Activated naive CD4-positive, alpha-beta T cell treated with Interleukin-2 at 50 U/mL for 16 hours (primary cell): ENCODE results near the gene CDH23.

Source experiments
- DNase-seq: peaks from one replicate; pipeline ENCODE4 v3.0.0-alpha.2; 2020

The CDH23 gene

DNA sequence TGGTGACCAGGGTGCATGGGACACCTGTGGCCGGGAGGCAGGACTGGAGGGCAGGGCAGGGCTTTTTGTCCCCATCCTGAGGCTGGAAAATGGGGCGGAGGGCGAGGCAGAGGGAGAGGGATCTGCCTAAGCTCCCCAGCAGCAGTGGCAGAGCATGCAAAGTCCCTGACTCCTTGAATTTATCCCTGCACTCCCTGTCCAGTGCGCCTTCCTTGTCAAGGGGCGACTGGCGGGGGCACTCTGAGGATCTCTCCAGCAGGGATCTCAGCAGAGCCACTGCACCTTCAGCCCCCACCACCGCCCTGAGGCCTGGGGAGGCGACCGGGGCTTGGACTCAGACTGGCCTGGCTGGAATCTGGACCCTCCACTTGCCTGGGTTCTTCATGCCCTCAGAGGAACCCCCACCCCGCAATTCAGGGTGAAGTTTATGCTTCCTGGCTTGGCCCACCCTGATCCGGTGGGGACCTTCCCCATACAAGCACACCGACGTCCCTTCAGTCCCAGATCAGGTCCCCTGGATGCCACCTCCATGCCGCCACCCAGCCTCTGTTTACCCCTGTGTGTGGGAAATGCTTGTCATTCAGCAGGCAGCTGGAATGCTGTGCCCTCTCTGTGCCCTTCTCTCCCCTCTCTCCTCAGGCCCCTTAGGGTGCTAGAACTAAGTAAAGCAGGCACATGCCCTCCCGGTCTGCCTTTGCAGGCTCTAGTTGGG, 46.3 kb downstream of the CDH23 start:
- no peak for DNase-seq

DNA sequence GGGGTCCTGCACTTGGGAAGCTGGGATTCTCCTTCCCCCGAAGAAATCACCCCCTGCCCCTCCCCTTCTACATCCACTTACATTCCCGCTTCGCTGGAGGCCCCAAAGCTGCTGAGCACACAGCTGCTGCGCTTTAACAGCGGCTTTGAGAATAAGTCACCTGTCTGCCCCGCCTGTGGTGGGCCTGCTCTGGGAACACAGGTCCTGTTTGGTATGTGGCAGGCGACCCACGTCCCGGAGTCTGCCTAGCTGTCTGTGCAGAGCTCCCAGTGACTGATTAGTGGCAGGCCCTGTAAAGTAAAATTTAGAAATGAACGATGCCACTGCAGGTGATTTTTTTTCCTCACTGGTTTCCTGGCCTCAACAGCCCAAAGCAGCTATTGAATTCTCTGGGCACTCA, 47.0 kb downstream of the CDH23 start:
- no peak for DNase-seq

DNA sequence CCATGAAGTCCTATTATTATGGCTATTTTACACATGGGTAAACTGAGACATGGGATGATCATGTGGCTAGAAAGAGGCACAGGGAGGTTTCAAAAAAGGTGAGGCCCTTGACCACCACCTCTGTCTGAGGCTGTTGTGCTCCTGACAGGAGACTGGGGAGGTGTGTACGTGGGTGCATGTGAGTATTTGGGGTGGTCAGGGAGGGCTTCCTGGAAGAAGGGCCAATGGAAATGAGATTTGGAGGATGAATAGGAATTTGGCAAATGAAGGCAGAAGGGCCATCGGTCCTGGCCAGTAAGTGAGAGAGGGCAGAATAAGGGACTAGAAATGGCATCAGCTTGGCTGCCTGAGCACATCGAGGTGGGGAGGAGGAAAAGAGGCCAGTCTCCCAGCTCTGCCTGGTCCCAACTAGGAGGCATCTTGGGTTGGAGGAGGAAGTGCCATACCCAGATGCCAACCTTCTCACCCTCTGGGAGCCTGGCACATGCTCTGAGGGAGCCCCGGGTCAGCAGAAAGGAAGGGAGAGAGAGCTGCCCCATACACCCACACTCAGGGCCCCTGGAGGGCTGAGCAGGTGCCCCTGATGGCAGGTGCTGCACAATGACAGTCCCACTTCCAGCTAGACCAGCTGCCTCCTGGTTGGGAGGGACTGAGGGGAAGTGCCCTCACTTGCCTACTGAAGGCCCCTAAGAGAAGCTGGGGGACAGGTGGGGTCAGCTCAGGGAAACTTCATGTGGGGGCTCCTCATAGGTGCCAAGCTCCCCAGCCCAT, 47.7 kb downstream of the CDH23 start:
- no peak for DNase-seq

DNA sequence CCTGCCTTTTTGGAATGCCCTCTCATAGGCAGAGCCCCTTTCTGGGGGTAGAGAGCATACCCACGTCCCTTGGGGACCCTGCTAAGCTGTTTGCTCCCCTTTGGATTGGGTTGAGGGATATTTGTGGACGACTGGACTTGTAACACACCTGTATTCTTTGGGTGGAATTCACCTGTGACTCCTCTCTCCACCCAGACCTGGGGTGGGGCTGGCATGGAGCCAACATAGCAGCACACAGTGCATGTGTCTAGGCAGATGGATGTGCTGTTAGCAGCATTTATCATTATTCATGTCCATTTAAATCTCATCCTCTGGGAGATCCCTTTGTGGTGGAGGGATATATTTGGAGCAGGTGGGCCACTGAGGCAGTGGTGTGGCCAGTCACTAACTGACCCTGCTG, 51.0 kb downstream of the CDH23 start:
- no peak for DNase-seq

DNA sequence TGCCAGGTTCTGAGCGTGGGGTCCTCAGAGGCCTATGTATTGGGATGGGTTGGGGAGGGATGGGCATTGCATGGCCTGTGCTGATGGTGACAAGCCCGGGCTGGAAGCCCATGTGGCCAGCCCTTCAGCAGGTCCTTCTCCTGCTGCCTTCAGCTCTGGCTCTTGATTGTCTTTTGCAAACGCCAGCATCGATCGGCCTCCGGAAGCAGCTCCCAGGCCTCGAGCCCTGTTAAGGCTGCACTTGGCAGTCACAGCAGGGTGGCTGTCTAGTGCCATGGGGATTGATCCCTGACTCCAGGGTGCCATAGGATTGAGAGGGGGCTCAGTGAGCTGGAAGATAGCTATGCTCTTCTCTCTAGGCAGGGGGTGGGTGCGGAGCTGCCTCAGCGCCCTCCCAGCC, 51.4 kb downstream of the CDH23 start:
- no peak for DNase-seq

DNA sequence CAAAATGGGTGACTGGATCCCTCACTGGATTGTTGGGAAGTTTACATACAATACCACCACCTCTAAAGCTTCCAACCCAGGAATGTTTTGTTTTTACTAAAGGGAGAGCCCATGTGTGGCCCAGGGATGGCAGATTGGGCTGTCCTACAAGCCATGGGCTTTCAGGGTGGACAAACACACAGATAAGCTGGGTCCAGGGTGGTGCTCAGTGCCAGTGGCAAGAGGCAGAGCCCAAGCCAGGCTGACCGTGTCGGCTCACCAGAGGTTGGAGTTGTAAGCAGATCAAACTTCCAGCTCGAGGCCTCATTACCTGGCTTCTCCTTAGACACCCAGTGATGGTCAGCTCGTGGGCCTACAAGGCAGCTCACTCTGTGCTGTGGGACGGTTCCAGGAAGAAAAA, 52.3 kb downstream of the CDH23 start:
- DNase-seq, result no peak

DNA sequence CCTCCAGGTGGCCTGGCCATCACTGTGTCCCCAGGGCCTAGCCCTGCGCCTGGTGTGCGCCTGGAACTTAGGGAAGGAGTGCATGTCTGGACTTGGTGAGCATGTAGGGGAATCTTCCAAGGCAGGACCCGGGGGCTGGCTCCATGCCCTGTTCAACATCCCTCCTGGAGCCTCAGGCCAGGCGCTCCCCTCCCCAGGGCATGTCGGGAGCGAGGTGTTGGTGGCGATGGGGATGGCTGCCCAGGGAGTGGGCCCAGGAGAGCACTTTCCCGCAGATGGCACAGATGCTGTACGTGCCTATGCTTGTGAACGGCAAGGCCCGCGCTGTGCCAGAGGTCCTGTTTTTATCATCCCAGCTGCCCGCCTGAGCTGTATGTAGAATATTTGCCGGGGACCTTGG, 55.0 kb downstream of the CDH23 start:
- no peak for DNase-seq

DNA sequence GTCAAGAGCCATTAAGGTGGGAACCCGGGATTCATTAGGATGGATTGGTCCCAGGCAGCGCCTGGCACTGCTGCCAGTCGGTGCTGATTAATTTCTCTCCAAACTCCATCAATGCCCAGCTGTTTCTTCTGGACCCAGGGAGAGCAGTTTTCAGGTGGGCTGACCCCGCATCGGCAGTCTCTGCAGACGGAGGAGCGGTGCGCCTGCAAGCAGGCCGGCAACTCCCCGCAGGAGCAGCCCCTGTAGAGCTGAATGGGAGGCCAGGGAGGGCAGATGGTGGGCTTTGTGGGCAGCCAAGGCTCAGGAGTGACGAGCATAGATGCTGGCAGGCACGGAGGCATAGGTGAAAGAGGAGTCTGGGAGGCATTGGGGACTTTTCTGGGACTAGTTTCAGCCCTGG, 56.5 kb downstream of the CDH23 start:
- DNase-seq, result no peak

DNA sequence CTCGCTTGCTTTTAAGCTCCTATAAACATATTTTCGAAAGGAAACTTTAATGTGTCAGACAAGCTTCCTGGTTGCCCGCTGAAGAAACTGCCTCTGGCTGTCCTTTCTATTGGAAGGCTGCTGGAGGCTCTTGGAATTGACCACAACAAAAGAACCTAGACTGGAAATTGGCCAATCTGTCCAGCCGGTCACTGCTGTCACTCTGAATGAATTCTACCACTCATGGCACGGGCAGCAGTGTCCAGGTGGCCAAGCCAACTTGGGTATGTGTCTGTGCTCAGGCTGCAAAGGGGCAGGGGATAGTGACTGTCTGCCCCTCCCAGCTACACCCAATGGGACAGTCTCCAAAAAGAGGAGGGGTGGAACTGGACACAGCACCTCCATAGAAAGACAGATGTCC, 57.6 kb downstream of the CDH23 start:
- no peak for DNase-seq

DNA sequence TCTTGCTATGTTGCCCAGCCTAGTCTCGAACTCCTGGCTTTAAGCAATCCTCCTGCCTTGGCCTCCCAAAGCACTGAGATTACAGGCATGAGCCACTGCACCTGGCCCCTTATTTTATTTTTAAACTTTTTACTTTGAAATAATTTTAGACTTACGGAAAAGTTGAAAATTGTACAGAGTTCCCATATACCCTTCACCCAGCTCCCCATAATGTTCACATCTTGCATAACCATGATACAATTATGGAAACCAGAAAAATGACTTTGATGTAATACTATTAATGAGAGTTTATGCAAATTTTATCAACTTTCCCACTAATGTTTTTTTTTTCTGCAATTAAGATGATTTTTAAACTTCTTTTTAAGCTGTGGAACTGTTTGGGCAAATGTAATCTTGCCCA, 58.3 kb downstream of the CDH23 start:
- DNase-seq, result no peak

DNA sequence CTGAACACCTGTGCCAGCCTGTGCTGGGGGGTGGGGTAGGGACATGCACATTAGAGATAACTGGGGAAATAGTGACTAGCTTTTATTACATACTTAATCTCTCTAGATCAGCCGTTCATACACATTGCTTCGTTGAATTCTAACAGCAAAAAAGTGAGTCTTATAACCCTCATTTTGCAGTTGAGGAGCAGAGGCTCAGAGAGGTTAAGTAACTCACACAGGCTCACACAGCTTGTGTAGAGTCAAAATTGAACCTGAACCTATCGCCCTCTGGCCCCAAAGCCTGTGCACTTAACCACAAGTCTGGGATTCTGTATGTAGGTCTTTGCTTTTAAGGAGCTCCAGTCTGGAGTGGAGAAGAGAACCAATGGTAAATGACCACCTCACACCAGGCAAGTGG, 59.9 kb downstream of the CDH23 start:
- DNase-seq, result no peak

DNA sequence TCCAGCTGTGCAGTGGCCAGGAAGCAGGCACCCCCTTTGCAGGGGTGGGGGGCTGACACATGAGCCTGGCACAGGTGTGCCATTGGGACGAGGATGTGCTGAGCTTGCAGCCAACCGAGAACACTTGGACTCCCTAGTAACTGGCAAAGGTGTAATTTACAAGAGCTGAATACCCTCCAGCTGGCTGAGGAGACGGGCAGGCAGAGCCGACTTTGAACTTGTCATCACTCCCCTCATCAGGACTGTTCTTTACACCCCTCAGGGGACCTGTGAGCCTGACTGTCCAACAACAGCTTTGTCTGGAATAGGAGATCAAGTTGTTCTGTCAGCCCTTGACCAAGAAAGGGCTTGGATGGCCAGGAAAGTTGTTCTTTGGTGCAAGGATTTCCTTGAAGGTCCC, 61.2 kb downstream of the CDH23 start:
- DNase-seq, result no peak

DNA sequence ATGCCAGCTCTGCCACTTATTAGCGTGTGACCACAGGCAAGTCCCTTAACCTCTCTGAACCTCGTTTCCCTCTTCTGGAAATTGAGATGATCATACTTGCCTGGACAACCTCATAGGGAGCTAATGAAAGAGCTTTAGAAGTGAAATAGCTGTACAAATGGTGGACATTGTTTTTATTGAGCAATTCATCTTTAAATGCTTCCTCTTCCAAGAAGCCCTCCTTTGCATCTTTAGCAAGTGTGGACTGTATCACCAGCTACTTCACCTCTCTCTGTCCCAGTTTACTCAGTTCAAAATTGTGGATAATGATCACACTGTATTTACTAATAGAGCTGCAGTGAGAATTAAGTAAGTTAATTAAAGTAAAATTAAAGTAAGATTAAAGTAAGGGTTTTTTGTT, 61.7 kb downstream of the CDH23 start:
- DNase-seq, result no peak

DNA sequence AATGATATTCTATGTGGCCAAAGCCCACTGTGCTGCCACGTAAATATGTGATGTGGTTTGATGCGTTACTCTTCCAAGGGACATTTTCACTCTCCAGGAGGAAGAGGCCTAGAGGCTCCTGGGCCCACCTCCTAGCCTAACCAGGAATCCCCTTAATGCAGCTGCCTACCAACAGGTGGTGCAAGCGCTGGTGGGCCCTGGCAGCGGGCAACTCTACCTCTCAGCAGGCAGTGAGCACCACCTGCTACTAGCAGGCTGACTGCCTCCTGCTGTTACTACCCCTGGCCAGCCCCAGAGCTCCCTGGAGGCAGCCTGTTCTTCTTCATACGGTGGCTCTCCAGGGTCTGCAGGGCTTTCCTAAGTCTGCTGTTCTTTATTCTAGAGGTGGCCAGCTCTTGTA, 62.8 kb downstream of the CDH23 start:
- DNase-seq, result no peak

DNA sequence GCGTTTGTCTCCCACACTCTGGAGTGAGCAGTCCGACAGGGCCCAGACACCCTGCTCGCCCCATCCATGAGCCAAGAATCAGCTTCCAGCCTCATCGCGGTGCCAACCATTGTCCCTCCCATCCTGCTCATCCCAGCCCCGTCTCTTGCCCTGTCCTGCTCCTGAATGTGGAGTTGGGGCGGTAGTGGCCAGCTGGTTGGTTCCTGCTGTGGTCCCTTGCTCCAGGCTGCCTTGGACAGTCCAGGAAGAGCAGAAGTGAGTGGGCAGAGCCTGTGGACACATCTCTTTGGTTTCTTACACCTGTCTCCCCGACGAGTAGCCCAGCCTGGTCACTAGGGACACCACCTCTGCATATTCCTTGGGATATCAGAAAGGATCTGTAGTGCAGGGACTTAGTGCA, 63.9 kb downstream of the CDH23 start:
- no peak for DNase-seq

DNA sequence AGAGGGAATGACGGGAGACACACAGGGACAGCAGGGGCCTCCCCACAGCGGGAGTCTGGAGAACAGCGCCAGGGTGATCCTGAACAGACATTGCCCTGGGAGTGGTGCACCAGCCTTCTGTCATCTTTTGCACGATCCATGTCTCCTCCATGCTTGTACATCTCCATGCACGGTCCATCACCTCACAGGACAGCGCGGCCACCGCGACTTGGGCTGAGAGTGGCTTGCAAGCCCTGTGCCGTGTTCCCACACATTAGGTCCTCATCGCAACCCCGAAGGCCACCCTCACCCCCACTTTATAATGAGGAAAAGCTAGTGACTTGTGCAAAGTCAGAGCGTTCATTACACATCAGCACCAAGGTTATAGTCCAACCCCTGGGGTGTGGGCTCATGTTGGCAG, 64.7 kb downstream of the CDH23 start:
- DNase-seq, result no peak

DNA sequence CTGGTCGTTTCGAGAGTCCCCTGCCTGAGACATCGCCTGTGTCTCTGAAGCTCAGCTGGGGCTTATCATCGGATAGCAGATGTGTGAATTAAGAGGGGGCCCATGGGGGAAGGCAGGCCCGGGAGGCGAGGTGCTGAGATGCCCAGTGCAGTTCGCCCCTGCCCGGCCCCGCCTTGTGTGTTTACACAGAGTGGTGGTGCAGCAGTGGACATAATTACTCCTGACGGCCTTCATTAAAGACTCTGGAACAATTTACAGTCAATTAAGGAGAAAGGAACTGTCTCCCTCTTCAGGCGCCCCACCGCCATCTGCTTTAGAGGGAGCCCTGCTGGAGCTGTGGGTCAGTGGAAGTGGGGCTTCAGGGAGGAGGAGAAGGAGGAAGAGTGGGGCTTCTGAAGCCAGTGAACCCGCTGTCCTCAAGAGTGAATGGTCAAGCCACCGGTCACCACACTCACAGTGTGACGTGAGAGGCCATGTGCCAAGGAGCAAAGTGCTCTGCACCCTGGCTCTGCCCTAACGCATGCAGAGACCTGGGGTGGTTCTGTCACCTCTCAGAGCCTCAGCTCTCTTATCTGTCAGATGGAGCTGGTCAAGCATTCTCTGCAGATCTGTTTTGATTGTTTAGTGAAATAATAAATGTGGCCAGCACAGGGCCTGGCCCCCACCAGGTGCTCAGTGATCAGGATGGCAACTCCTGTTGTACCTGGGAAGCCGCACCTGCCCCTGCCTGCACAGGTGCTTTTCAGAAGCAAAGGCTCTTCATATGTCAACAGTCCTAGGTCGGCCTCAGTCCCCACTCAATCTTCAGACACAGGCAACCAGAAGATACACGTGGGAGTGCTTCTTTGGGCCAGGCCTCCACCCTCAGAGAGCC, 65.6 kb downstream of the CDH23 start:
- DNase-seq, result no peak

DNA sequence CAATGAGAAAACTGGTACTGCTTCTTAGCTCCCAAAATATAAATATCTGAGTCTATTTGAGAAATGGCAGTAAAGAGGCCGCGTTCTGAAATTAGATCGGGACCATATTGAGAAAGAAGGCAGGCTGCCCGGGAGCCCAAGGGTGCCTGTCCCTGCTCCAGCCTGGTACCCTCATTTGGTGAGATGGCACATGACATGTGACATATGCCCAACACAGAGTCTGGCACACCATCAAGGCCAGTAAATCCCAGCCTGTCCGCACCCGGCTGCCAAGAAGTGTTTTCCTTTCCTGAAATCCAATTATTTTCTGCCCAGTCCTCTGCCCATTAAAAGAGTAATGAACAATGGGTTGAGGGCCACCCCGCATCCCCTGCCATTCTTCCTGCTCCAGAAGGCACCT, 66.4 kb downstream of the CDH23 start:
- no peak for DNase-seq

DNA sequence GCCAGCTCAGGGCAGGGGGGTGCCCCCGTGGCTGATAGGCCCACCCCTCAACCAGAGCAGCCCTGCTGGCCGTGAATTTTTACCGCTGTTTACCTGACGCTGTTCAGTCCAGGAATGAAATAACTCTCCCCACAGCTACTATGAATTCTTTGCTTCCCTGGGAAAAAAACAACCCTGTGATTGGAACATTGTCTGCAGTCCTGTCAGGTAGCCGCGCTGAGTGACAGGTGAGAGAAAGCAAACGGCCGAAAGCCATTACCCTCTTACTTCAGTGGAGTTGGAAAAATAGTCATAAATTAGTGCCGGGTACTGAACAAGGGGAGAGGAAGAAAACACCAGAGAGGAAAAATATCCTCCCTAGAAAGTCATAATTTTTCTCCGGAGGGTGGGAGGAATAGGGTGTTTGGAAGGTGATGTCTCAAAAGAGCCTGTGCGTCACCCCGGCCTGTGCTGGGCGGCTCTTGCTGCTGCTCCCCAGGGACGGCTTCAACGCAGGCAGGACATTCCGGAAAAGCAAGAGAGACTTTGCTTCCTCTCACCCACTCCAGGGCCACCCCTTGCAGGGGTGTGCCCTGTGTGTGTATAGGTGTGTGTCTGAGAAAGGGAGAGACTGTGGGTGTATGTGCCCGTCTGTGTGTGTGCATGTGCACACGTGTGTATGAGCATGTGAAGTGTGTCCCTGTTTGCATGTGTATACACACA, 69.0 kb downstream of the CDH23 start:
- no peak for DNase-seq

DNA sequence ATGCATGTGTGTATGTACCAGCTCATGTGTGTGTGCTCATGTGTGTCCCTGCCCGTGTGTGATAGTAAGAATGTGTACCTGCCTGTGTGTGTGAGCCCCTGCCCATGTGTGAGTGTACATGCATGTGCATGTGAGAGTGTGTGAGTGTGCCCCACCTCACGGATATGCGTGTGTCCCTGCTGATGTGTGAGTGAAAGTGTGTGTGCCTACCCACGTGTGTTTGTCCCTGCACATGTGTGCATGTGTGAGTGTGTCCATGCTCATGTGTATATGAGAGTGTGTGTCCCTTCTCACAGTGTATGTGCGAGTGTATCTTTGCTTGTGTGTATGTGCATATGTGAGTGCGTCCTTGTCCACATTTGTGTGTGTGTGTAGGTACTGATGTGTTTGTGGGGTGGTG, 69.6 kb downstream of the CDH23 start:
- no peak for DNase-seq

DNA sequence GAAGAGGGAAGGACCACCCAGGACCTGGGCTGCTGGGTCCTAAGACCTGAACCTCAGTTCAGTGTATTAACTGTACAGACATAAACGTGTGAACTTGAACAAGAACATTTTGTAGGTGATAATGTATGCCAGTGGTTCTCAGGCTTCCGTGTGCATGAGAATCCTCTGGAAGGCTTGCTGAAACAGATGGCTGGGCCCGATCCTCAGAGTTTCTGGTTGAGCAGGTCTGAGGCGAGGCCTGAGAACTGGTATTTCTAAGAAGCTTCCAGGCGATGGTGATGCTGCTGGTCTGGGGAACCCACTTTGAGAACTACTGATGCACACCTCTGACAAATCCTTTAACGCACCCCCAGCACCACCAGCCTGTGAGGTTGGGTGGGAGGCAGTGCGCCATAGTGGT, 70.4 kb downstream of the CDH23 start:
- no peak for DNase-seq

DNA sequence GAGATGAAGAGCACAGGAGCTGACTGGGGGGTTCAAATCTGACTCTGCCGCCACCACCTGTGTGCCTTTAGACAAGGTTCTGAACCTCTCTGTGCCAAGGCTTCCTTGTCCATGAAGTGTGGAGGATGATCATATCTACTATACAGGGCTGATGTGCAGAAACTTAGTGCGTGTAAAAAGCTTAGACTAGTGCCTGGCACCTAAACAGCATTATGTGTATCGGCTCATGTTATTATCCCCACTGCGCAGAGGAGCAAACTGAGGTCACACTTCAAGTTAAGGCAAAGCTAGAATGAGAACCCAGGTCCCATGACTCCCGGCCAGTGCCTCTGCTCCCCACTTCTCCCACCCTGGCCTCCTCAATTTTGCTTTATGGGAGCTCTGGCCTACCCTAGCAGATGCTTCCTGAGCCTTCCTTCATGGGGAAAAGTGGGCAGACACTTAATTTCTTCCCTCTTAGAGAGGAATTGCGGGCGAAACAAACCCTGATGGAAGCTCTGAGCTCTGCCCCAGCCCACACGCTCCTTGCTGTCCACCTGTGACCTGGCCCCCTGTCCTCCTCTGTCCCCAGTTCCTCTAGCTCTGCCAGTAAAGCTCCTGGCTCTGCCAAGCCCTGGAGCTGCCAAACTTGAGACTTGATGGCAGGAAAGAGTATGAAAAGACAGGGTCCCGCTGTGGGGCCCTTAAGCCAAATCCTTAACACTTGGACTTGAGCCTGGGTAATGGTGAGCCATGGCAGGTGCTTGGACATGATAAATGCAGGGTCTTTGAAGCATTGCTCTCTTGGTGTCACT, 71.0 kb downstream of the CDH23 start:
- no peak for DNase-seq
